Loucy (cell line): Measurements from ENCODE around the gene PAM.

Source experiments
- H2AFZ ChIP-seq: fragments of 200-600 bp; sonication (generic); 2 replicates; pipeline ENCODE4 v1.6.0; 2016; ENCODE audit warnings: antibody characterized with exemption, mild to moderate bottlenecking, low read length, moderate library complexity
- H3F3A ChIP-seq: fragments of 200-600 bp; 2 replicates; pipeline ENCODE4 v1.6.0; 2016; ENCODE audit warnings: antibody characterized with exemption, low read depth, mild to moderate bottlenecking
- H3K27me3 ChIP-seq: fragments of 200-600 bp; sonication (generic); 2 replicates; pipeline ENCODE4 v1.6.1; 2014; ENCODE audit warnings: low read length, mild to moderate bottlenecking; ENCODE audit not compliant: insufficient read depth, poor library complexity, severe bottlenecking
- H3K36me3 ChIP-seq: fragments of 200-600 bp; sonication (generic); 2 replicates; pipeline ENCODE4 v1.6.1; 2016; ENCODE audit warnings: low read length; ENCODE audit not compliant: insufficient read depth
- H3K4me1 ChIP-seq: fragments of 200-600 bp; sonication (generic); 2 replicates; pipeline ENCODE4 v1.5.1; 2014; ENCODE audit warnings: low read length, mild to moderate bottlenecking; ENCODE audit not compliant: insufficient read depth, poor library complexity, severe bottlenecking
- H3K4me2 ChIP-seq: fragments of 200-600 bp; sonication (generic); 2 replicates; pipeline ENCODE4 v1.6.0; 2014; ENCODE audit warnings: antibody characterized with exemption, low read length, low read depth, mild to moderate bottlenecking; ENCODE audit not compliant: poor library complexity, severe bottlenecking
- H3K4me3 ChIP-seq: fragments of 200-600 bp; sonication (generic); 2 replicates; pipeline ENCODE4 v1.5.1; 2014; ENCODE audit warnings: low read length, mild to moderate bottlenecking, mixed read lengths; ENCODE audit not compliant: poor library complexity, severe bottlenecking
- H3K79me2 ChIP-seq: fragments of 200-600 bp; sonication (generic); 2 replicates; pipeline ENCODE4 v1.6.1; 2014; ENCODE audit warnings: low read length; ENCODE audit not compliant: insufficient read depth
- H3K9ac ChIP-seq: fragments of 200-600 bp; sonication (generic); 2 replicates; pipeline ENCODE4 v1.6.0; 2014; ENCODE audit warnings: mild to moderate bottlenecking, low read depth, low read length, moderate library complexity; ENCODE audit not compliant: poor library complexity, severe bottlenecking
- H3K9me2 ChIP-seq: fragments of 200-600 bp; sonication (generic); replicated peaks from 2 replicates; pipeline ENCODE4 v1.6.1; 2016; ENCODE audit warnings: low read depth, low read length, mixed read lengths
- H3K9me3 ChIP-seq: fragments of 200-600 bp; sonication (generic); 2 replicates; pipeline ENCODE4 v1.6.1; 2014; ENCODE audit warnings: mild to moderate bottlenecking, antibody characterized with exemption, low read length, low read depth; ENCODE audit not compliant: insufficient read depth
- H4K20me1 ChIP-seq: fragments of 200-600 bp; sonication (generic); 2 replicates; pipeline ENCODE4 v1.6.0; 2014; ENCODE audit warnings: antibody characterized with exemption, low read length, mild to moderate bottlenecking; ENCODE audit not compliant: insufficient read depth, poor library complexity, severe bottlenecking
- EZH2phosphoT487 ChIP-seq: fragments of 200-600 bp; IDR thresholded peaks from 2 replicates; pipeline ENCODE4 v1.6.1; 2018; ENCODE audit warnings: antibody characterized with exemption, mild to moderate bottlenecking, moderate library complexity, borderline replicate concordance
- TF ChIP-seq, protein P1 (sequence below): fragments of 200-600 bp; sonication (generic); conservative IDR thresholded peaks from 2 replicates; pipeline ENCODE4 v1.5.1; 2014; ENCODE audit warnings: mild to moderate bottlenecking, antibody characterized with exemption, low read length

The PAM gene

DNA sequence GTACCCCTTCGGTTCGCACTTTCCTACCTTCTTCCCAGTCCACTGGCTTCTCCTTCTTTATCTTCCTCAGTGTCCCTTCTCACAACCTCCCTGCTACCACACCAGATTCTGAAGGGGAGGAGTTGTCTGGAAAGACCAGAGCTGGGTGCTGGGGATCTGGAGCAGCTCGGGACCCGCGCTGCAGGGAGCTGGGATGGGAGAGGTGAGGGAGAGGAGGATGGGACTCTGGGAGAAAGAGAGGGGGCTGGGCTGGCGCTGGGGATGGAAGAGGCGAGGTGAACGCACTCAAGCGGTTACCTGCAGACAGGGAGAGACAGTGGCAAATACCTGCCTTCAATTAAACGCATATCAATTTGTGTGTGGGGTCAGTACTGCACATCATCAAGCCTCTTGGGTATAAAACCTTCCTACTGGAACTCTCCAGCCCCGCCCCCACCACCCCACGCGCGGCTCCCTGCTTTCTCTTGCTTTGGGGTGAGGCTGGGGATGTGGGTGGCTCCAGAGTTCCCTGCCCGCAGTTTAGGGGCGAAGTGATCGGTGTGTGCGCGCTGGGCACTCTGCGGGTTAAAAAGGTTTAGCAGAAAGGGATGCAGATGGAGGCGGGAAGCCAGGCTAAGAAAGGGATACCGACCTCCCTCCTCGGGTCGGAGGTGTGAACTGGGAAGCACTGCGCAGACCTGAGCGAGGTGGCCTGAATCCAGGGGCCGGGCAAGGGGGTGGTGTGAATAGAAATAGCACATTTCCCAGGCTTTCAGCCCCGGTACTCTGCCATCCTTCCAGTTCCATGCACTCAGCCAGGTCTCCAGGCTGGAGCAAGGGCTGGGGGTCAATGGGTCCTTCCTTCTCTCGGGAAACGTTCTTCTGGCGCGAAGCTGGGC, 977 bp upstream of the PAM start:
- Histone ChIP-seq H3K4me1 (peaks cover 6% of the 10 kb centered on the region), H2AFZ (peak overlapping the region; percentile 88), H3K4me3 (peak overlapping the region; percentile 95), H4K20me1 (no peaks in the 10 kb centered on the region), H3K27me3 (no peaks in the 10 kb centered on the region), H3K9me2 (no peaks in the 10 kb centered on the region), H3K9ac (peak overlapping the region; percentile 90), H3K36me3 (no peaks in the 10 kb centered on the region), H3F3A (no peaks in the 10 kb centered on the region), H3K9me3 (no peaks in the 10 kb centered on the region), H3K79me2 (peaks cover 30% of the 10 kb centered on the region; the same call in 1 of the 2 replicates), H3K4me2 (peak overlapping the region; percentile 78)
- TF ChIP-seq, protein P1, sequence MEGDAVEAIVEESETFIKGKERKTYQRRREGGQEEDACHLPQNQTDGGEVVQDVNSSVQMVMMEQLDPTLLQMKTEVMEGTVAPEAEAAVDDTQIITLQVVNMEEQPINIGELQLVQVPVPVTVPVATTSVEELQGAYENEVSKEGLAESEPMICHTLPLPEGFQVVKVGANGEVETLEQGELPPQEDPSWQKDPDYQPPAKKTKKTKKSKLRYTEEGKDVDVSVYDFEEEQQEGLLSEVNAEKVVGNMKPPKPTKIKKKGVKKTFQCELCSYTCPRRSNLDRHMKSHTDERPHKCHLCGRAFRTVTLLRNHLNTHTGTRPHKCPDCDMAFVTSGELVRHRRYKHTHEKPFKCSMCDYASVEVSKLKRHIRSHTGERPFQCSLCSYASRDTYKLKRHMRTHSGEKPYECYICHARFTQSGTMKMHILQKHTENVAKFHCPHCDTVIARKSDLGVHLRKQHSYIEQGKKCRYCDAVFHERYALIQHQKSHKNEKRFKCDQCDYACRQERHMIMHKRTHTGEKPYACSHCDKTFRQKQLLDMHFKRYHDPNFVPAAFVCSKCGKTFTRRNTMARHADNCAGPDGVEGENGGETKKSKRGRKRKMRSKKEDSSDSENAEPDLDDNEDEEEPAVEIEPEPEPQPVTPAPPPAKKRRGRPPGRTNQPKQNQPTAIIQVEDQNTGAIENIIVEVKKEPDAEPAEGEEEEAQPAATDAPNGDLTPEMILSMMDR: no peak
- TF ChIP-seq EZH2phosphoT487: no peak

DNA sequence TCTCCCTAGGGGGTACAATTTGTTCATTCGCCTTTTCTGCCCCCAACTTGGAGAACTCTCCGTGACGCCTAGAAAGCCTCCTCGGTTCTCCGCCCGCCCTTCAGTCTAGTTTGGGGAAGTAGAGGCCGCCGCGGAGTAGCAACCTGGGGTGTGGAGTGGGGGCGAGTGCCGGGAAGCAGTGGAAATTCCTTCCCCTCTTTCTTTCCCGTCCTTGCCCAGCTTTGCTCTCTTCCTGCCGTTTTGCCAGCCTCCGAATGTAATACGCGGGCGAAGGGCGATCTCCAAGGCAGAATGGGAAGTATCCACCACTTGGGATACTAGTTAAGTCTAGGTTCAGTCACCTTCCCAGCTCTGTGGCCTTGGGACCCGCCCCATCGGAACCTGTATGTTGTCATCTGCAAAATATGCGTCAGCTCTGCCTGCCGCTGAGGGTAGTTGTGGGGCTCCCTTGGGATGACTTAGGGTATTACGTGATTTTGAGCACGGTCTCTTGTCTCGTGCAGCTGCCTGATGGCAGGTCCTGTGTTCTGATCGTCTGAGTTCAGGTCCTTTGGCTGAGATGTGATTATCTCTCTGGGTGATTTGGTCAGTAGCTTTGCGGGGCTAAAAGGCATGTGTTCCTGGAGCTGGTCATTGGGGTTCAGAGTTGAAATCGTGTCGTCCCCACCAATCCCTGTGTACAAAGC, 724 bp downstream of the PAM start:
- Histone ChIP-seq H3K9me3 (no peaks in the 10 kb centered on the region), H3K4me3 (peak overlapping the region; percentile 95), H3F3A (no peaks in the 10 kb centered on the region), H3K27me3 (no peaks in the 10 kb centered on the region), H3K36me3 (no peaks in the 10 kb centered on the region), H3K9me2 (no peaks in the 10 kb centered on the region), H4K20me1 (no peaks in the 10 kb centered on the region), H3K4me1 (peaks cover 17% of the 10 kb centered on the region), H2AFZ (peak overlapping the region; percentile 75), H3K79me2 (peaks cover 43% of the 10 kb centered on the region; the same call in 1 of the 2 replicates), H3K9ac (peak overlapping the region; percentile 90), H3K4me2 (peak overlapping the region; percentile 78)
- TF ChIP-seq, protein P1: no peak
- TF ChIP-seq EZH2phosphoT487: no peak

DNA sequence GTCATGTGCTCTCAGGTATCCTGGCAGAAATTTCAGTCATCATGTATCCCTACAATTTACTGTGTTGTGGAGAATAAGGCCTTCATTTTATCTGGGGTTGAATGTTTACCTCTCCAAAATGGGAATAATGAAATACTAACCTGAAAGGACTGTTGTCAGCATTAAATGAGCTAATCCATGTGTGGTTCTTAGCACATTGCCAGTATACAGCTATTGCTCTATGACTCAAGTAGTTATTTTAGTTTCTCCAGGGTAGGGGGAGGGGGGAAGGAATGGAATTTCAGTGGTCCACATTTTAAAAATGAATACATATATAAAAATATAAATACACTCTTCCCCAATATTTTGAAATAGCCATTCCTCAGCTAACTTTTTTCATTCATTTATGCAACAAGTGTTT, 3.5 kb downstream of the PAM start:
- Histone ChIP-seq H3K4me2 (peak overlapping the region; percentile 21), H4K20me1 (no peaks in the 10 kb centered on the region), H3K9me2 (no peaks in the 10 kb centered on the region), H3F3A (no peaks in the 10 kb centered on the region), H3K4me3 (peak overlapping the region; percentile 16), H3K4me1 (peaks cover 37% of the 10 kb centered on the region), H3K79me2 (peaks cover 65% of the 10 kb centered on the region; the same call in 1 of the 2 replicates), H3K9ac (no peak overlapping the region), H3K9me3 (no peaks in the 10 kb centered on the region), H3K27me3 (no peaks in the 10 kb centered on the region), H3K36me3 (no peaks in the 10 kb centered on the region), H2AFZ (no peak overlapping the region)
- TF ChIP-seq EZH2phosphoT487: no peak
- TF ChIP-seq, protein P1: no peak
